GM21717 (cell line): Measurements from ENCODE around the gene YLPM1.

Experiments
- ATAC-seq: cut with Tn5 transposase; IDR thresholded peaks from one replicate; pipeline ENCODE4 v1.9.1; 2021; ENCODE audit warnings: mild to moderate bottlenecking, moderate library complexity; ENCODE audit not compliant: unreplicated experiment

YLPM1 gene

GRCh38 chr14:74792249-74793039 is 29.3 kb downstream of the YLPM1 start:
- no peak for ATAC-seq

- ATAC-seq, result no peak
These were observed 30.5 kb downstream of the YLPM1 start for GRCh38 chr14:74793506-74794155.

DNA sequence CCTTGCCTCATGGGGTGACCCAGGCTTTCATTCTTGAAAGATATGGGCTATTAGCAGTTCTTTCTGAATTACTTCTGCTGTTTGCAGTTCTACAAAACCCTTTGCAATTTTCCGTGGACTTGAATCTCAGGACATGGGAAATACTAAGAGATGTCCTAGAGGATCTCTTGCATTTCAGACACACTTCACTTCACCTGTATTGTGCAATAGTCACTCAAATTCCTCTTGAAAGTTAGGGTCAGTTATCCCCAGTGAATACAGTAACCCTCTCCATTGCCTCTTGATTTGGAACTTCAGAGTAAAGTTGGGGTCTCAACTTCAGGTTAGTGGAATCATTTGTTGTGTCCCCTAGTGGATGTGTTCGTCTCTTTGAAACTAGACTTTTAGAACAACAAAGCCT is 31.8 kb downstream of the YLPM1 start:
- no peak for ATAC-seq

DNA sequence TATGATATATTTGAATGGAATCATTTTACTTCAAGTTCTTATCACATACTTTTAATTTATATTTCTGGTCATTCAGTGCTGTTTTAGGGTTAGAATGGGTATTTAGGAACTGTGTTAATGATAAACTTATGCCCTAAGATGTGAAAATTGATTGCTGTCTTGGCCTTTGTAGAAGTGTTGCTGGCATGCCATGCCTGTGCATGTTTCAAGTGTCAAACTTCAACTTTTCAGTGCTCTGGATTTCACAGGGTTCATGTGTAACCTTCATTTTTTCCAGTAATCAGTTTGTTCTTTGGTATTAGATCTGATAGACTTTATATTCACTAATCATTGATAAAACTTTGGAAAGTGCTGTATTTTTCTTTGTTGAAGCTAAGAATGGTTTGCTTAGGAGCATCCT is 36.6 kb downstream of the YLPM1 start:
- ATAC-seq, result no peak

DNA sequence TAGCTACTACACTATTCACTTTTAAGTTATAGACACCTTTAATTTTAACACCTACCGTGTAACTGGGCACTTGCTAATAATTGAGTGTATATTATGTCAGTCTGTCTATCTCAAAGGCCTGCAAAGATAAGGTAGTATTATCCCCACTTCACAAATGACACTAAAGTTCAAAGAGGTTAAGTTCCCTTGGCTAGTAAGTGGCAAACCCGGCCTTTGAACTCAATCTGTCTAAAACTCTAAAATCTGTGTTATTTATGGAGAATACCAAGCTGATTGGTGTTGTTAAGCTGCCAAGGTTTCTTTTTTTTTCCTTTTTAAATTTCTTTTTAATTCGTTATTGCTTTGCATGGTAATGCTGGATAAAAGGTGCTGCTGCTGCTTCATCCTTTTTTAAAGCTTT is 37.7 kb downstream of the YLPM1 start:
- no peak for ATAC-seq

- ATAC-seq, result no peak
These were observed 38.3 kb downstream of the YLPM1 start for GRCh38 chr14:74801396-74801795.

DNA sequence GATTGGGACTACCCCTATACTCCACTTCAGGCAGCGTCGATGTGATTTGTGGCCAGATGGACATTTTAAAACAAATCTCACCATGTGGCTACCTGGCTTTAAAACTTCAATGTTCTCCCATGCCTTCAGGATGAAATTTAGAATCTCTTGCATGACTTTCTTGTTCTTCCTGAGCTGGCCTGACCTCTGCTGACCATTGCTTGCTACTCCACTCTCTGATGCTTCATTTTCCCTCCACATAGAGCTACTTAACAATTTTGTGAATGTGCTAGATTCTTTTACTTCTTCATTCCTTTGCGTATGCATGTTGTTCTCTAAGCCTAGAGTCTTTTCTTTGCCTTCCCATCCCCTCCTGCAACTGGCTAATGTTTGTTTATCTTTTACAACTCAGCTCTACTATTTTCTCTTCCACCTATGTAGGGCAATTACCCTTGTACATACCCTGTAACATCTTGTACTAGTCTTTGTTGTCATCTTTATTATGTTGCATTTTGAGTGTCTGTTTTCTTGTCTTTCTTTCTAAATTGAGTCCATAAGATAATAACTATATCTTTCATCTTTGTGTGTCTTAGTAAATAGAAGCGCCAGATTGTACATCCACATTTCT is 41.2 kb downstream of the YLPM1 start:
- ATAC-seq, result no peak

- no peak for ATAC-seq
These were observed 44.9 kb downstream of the YLPM1 start for GRCh38 chr14:74807853-74808545.

DNA sequence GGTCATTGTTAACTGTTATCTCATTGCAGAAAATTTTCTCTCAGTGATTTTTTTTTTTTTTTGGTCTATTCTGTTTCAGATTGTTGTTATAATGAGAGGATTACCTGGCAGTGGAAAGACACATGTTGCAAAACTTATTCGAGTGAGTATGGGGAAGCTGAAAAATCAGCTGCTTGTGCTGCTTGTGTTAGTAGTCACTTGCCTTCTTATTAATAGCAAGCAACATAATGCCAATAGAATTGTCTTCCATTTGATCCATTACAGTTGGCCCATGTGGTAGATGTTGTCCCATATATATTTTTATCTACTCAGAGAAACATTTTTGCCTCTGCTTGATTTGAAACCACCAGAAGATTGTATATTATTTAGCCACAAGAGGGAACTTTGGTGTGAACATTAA is 53.0 kb downstream of the YLPM1 start:
- no peak for ATAC-seq

GRCh38 chr14:74820288-74820687 is 57.2 kb downstream of the YLPM1 start:
- ATAC-seq, result no peak

GRCh38 chr14:74821267-74821915 is 58.3 kb downstream of the YLPM1 start:
- no peak for ATAC-seq

DNA sequence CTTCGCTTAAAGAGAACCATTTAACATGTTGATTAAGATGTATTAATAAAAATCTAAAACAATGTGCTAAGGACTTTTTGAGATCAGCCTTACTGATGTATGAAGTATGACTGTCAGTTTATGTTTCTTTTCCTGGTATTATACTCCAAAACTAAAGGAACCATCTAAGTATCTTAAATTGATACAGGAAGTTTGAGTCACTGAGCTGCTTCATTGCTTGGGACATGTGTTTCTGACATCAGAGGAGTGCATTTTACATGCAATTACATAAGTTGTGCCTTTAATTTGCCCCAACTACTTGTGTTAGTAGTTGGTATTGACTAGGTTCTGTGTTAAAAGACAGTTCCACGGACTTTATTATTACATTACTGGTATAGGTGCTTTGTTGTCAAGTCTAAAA is 61.9 kb downstream of the YLPM1 start:
- no peak for ATAC-seq

DNA sequence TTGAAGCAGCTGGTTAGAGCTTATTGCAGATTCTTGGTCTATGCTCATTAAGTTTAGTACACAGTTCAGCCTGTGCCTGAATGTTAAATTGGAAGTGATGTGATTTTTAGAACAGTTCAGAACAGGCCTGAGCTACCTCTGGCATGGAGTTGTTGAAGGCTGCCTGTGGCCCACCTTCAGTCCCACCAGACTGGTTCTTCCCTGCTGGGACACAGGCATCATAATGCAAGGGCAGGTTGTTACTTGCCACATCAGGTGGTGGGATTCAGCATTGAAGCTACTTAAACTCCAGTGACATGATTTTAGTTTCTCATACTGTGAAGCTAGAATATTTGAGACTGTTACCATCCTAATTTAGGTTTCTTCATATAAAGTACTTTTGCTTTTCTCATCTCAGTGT is 63.5 kb downstream of the YLPM1 start:
- no peak for ATAC-seq

DNA sequence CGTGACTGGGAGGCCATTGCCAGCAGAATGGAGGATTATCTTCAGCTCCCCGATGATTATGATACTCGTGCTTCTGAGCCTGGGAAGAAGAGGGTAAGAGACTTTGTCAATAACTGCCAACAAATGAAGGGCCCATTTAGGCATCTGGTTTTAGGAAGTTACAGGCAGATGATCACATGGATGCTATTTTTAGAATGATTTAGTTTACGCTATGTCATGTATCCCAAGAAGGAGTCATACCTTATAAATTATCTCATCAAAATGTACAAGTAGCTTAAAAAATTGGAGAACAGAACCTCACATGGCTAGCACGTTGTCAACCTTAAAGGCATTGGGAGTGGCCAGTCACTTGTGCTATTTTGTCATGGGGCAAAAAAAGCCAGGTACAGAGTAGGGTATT is 66.1 kb downstream of the YLPM1 start:
- no peak for ATAC-seq

- no peak for ATAC-seq
These were observed 69.7 kb downstream of the YLPM1 start for GRCh38 chr14:74832849-74833248.

DNA sequence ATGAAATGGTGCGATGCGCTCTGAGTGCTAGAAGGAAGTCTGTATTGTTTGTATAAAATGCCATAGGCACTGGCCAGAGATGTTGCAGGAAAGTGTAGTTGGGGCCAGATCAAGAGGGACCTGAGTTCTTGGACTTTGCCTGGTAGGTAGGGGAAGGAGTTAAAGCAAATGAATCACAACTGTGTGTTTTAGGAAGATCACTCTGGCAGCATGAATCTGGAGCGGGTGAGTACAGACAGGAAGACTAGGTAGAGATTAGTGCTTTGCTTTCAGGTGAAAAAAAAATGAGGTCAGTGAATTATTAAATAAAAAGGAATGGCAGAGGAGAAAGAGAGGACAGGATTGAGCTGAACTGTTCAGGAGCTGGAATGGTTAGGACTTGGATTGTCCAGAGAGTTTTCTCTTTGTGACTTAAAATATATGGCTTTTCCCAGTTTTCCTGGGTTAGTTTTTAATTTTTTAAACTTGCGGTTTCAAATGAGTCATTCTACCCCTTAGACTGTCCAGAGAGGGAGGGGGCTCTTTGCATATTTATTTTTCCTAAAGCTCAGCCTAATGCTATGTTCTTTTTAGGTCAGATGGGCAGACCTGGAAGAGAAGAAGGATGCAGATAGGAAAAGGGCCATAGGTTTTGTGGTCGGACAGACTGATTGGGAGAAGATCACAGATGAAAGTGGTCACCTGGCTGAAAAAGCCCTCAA is 71.7 kb downstream of the YLPM1 start:
- ATAC-seq, result no peak

GRCh38 chr14:74835645-74836250 is 72.6 kb downstream of the YLPM1 start:
- ATAC-seq, result no peak

DNA sequence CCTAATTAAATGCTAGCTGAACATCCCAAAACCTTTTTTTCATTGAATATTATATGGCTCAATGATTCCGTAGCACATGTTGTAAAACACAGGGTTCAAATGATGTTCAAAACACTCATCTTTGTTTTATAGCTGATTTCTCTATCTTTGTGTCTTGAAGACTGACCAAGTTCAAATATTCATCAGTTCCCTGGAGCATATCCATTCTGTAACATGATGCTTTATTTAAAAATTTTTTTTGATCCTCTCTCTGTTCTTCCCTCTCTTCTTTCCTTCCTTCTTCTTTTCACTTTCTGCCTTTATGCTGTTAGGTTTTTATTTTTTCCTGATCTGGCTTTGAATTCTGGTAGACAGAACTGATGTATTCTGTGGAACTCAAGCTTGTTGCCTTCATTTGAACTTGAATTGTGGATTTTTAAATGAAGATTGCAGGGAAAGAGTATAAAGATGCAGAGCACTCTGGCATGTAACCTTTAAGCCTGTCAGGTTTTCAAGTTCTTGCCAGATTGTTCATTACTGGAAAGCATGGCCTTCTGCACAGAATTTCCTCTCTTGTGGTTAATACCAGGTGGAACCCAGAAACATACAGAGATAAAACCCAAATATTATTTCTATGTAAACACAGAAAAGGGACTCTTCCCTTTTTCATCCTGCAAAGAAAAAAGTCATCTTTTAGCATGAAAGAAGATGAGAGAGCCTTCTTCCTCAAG is 73.3 kb downstream of the YLPM1 start:
- no peak for ATAC-seq

- no peak for ATAC-seq
These were observed 75.0 kb downstream of the YLPM1 start for GRCh38 chr14:74838166-74838565.
